Tibial artery (tissue), 4 donors: Measurements from ENCODE around the gene SCYGR5.

Experiments
- DNase-seq, 2 donors: peaks; one replicate each; pipeline ENCODE4 v3.0.0-alpha.2; 2019
- H3K27ac ChIP-seq, 2 donors: fragments of 200-600 bp; sonication (generic) in 1 of 2; 1 replicate in 1 of 2; 2 replicates in 1 of 2; pipeline ENCODE4 v1.5.1; 2018 to 2019; ENCODE audit warnings: mild to moderate bottlenecking in 1 of 2
- H3K27me3 ChIP-seq, 2 donors: fragments of 200-600 bp; sonication (generic) in 1 of 2; one replicate each; pipeline versions ENCODE4 v1.5.1 to v1.6.0; 2016 to 2019
- H3K36me3 ChIP-seq, 3 donors: fragments of 200-600 bp; sonication (generic) in 2 of 3; one replicate each; pipeline ENCODE4 v1.5.1; 2016 to 2019; ENCODE audit warnings: mild to moderate bottlenecking in 2 of 3
- H3K4me1 ChIP-seq, 4 donors: fragments of 200-600 bp; sonication (generic) in 2 of 4; 1 replicate in 3 of 4; 2 replicates in 1 of 4; pipeline ENCODE4 v1.5.1; 2016 to 2019
- H3K4me3 ChIP-seq, 2 donors: fragments of 200-600 bp; sonication (generic) in 1 of 2; 1 replicate in 1 of 2; 2 replicates in 1 of 2; pipeline ENCODE4 v1.5.1; 2018 to 2019; ENCODE audit warnings: mild to moderate bottlenecking in 2 of 2
- H3K9me3 ChIP-seq, 3 donors: fragments of 200-600 bp; sonication (generic) in 1 of 3; one replicate each; pipeline ENCODE4 v1.5.1; 2016 to 2019
- intact Hi-C: fragments of 100-400 bp; cut with DNase I; formaldehyde crosslinking; loops from one replicate; pipeline ENCODE4 v1.15.0; 2023; ENCODE audit warnings: low total_unique reads
- TF ChIP-seq, protein P1 (sequence below), 2 experiments: fragments of 200-600 bp in 1 of 2; fragments of 450-650 bp in 1 of 2; IDR thresholded peaks; one replicate each; pipeline ENCODE4 v1.5.1; 2017 to 2019; ENCODE audit warnings: antibody characterized with exemption in 2 of 2, mild to moderate bottlenecking in 1 of 2, moderate library complexity in 1 of 2

Gene SCYGR5

DNA sequence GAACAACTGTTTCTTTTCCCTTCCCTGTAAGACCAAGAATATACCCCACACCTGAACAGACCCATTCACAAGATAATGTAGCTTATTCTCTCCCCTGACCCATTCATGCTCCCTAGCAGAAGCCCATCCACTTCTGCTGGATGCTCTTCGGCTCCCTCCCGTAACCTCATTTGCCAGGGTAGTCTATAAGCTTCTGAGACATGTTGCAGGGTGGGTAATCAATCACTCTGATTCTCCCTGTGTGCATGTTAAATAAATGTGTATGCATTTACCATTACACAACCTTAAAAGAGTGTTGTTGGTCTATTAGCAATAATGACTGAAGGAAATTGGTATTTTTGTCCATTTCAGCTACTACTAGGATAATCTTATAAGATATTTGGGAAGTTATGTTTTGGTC, 49.9 kb downstream of the SCYGR5 start:
- no peak overlapping the region for H3K4me3 ChIP-seq
- H3K27me3 ChIP-seq = no peaks in the 10 kb centered on the region
- DNase-seq = no peak
- H3K27ac ChIP-seq = peak overlapping the region in 1 of 2 donors; percentile 16
- no peaks in the 10 kb centered on the region for H3K9me3 ChIP-seq
- TF ChIP-seq, protein P1, sequence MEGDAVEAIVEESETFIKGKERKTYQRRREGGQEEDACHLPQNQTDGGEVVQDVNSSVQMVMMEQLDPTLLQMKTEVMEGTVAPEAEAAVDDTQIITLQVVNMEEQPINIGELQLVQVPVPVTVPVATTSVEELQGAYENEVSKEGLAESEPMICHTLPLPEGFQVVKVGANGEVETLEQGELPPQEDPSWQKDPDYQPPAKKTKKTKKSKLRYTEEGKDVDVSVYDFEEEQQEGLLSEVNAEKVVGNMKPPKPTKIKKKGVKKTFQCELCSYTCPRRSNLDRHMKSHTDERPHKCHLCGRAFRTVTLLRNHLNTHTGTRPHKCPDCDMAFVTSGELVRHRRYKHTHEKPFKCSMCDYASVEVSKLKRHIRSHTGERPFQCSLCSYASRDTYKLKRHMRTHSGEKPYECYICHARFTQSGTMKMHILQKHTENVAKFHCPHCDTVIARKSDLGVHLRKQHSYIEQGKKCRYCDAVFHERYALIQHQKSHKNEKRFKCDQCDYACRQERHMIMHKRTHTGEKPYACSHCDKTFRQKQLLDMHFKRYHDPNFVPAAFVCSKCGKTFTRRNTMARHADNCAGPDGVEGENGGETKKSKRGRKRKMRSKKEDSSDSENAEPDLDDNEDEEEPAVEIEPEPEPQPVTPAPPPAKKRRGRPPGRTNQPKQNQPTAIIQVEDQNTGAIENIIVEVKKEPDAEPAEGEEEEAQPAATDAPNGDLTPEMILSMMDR (IDR thresholded peaks at IDR 0.05) = no peak
- peaks cover 0 to 35% (median 6%) of the 10 kb centered on the region in 4 donors for H3K4me1 ChIP-seq
- intact Hi-C loops = no loop called here
- no peaks in the 10 kb centered on the region for H3K36me3 ChIP-seq
